DOHH2 (cell line): Measurements from ENCODE around the gene CARHSP1.

Experiments used
- H3F3A ChIP-seq: fragments of 200-600 bp; sonication (generic), shearing (Covaris generic); 2 replicates; pipeline ENCODE4 v1.6.0; 2016; ENCODE audit warnings: antibody characterized with exemption, mild to moderate bottlenecking; ENCODE audit not compliant: control insufficient read depth, insufficient read depth
- H3K27ac ChIP-seq: fragments of 200-600 bp; sonication (generic); 2 replicates; pipeline ENCODE4 v1.5.1; 2014; ENCODE audit warnings: low read depth, mild to moderate bottlenecking, low read length, moderate library complexity
- H3K27me3 ChIP-seq: fragments of 200-600 bp; sonication (generic); 2 replicates; pipeline ENCODE4 v1.6.1; 2014; ENCODE audit warnings: mild to moderate bottlenecking, low read length, mixed read lengths; ENCODE audit not compliant: control insufficient read depth
- H3K36me3 ChIP-seq: fragments of 200-600 bp; sonication (generic); 2 replicates; pipeline ENCODE4 v1.6.1; 2014; ENCODE audit warnings: mild to moderate bottlenecking, low read length, moderate library complexity, mixed read lengths; ENCODE audit not compliant: control insufficient read depth
- H3K4me1 ChIP-seq: fragments of 200-600 bp; sonication (generic); 2 replicates; pipeline ENCODE4 v1.6.1; 2014; ENCODE audit warnings: mild to moderate bottlenecking, low read length, mixed read lengths; ENCODE audit not compliant: control insufficient read depth
- H3K4me2 ChIP-seq: fragments of 200-600 bp; sonication (generic); 2 replicates; pipeline ENCODE4 v1.6.0; 2014; ENCODE audit warnings: mild to moderate bottlenecking, low read length, moderate library complexity
- H3K4me3 ChIP-seq: fragments of 200-600 bp; sonication (generic); 2 replicates; pipeline ENCODE4 v1.5.1; 2014; ENCODE audit warnings: mild to moderate bottlenecking, low read length, mixed read lengths
- H3K79me2 ChIP-seq: fragments of 200-600 bp; sonication (generic); 2 replicates; pipeline ENCODE4 v1.6.1; 2014; ENCODE audit warnings: mild to moderate bottlenecking, low read length, mixed read lengths; ENCODE audit not compliant: control insufficient read depth
- H3K9me2 ChIP-seq: fragments of 200-600 bp; sonication (generic); replicated peaks from 2 replicates; pipeline ENCODE4 v1.6.1; 2014; ENCODE audit warnings: mild to moderate bottlenecking, low read length, mixed read lengths; ENCODE audit not compliant: control insufficient read depth
- H3K9me3 ChIP-seq: fragments of 200-600 bp; sonication (generic); 2 replicates; pipeline ENCODE4 v1.6.1; 2014; ENCODE audit warnings: antibody characterized with exemption, low read length, mixed read lengths; ENCODE audit not compliant: control insufficient read depth, insufficient read depth
- H4K20me1 ChIP-seq: fragments of 200-600 bp; sonication (generic); 2 replicates; pipeline ENCODE4 v1.6.0; 2014; ENCODE audit warnings: low read depth, mild to moderate bottlenecking, antibody characterized with exemption, low read length, moderate library complexity; ENCODE audit not compliant: control insufficient read depth, insufficient read depth
- CTCF ChIP-seq: fragments of 200-600 bp; sonication (generic); IDR thresholded peaks from one replicate; pipeline ENCODE4 v1.5.1; 2014; ENCODE audit warnings: antibody characterized with exemption, mild to moderate bottlenecking, low read depth, low read length; ENCODE audit not compliant: poor library complexity, severe bottlenecking
- EZH2phosphoT487 ChIP-seq: fragments of 200-600 bp; sonication (generic); IDR thresholded peaks from 2 replicates; pipeline ENCODE4 v1.6.1; 2017; ENCODE audit warnings: borderline replicate concordance, mild to moderate bottlenecking, antibody characterized with exemption, low read length, moderate library complexity, mixed read lengths

CARHSP1 gene

DNA sequence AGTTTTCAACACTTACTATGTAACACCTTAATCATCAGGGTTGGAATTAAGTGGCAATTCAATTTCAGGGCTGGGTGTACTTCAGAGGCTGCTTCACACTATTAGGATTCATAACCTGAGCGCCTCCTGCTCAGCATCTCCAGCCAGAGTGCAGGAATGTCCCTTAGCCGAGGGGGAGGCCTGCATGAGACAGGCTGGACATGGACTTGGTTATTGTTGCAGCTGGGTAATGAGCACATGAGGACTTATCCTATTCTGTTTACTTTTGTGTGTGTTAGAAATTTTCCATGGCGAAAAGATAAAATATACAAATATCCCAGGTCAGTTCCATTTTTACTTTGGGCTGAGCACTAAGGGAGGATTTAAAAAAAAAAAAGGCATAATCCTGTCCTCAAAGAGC is 60.8 kb downstream of the CARHSP1 start:
- H3F3A ChIP-seq = 0 out of 2 replicates have a peak, but pooled peaks cover 2% of the 10 kb centered on the region
- H3K9me3 ChIP-seq = no peaks in the 10 kb centered on the region
- no peaks in the 10 kb centered on the region for H3K4me1 ChIP-seq
- peaks cover 90% of the 10 kb centered on the region for H3K36me3 ChIP-seq
- H3K27ac ChIP-seq = no peak overlapping the region
- H3K79me2 ChIP-seq = peaks cover 45% of the 10 kb centered on the region
- no peak overlapping the region for H3K4me3 ChIP-seq
- H4K20me1 ChIP-seq = peaks cover 3% of the 10 kb centered on the region; the same call in 1 of the 2 replicates
- no peaks in the 10 kb centered on the region for H3K27me3 ChIP-seq
- no peak overlapping the region for H3K4me2 ChIP-seq
- TF ChIP-seq CTCF (no peak), EZH2phosphoT487 (no peak)
- no peaks in the 10 kb centered on the region for H3K9me2 ChIP-seq

DNA sequence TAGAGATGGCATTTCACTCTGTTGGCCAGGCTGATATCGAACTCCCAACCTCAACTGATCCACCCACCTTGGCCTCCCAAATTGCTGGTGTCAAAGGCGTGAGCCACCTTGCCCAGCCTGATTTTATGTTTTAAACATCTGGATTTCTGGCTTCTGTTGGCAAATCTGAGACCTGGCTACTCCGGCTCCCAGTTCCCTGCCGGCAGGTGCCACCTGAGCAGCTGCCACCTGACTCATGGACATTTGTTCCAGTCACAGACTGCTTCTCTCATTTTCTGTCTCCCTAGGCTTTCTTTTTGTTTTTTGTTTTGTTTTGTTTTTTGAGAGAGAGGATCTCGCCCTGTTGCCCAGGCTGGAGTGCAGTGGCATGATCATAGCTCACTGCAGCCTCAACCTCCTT is 61.6 kb downstream of the CARHSP1 start:
- Histone ChIP-seq H3K36me3 (peaks cover 90% of the 10 kb centered on the region), H3K9me2 (no peaks in the 10 kb centered on the region), H3K79me2 (peaks cover 53% of the 10 kb centered on the region), H3K4me3 (no peak overlapping the region), H3K4me1 (no peaks in the 10 kb centered on the region), H3K4me2 (no peak overlapping the region), H3K9me3 (no peaks in the 10 kb centered on the region), H4K20me1 (peaks cover 3% of the 10 kb centered on the region; the same call in 1 of the 2 replicates), H3K27me3 (no peaks in the 10 kb centered on the region), H3F3A (0 out of 2 replicates have a peak, but pooled peaks cover 2% of the 10 kb centered on the region), H3K27ac (no peak overlapping the region)
- TF ChIP-seq CTCF (no peak), EZH2phosphoT487 (no peak)

GRCh38 chr16:8806272-8806983 is 62.4 kb downstream of the CARHSP1 start:
- no peaks in the 10 kb centered on the region for H3K9me2 ChIP-seq
- H3K27me3 ChIP-seq = no peaks in the 10 kb centered on the region
- TF ChIP-seq CTCF = no peak
- no peak for TF ChIP-seq EZH2phosphoT487
- H3K36me3 ChIP-seq = peaks cover 89% of the 10 kb centered on the region
- peaks cover 61% of the 10 kb centered on the region for H3K79me2 ChIP-seq
- H3K4me2 ChIP-seq = no peak overlapping the region
- no peak overlapping the region for H3K4me3 ChIP-seq
- no peaks in the 10 kb centered on the region for H3K9me3 ChIP-seq
- H3F3A ChIP-seq = 0 out of 2 replicates have a peak, but pooled peaks cover 2% of the 10 kb centered on the region
- H4K20me1 ChIP-seq = peaks cover 3% of the 10 kb centered on the region; the same call in 1 of the 2 replicates
- no peaks in the 10 kb centered on the region for H3K4me1 ChIP-seq
- no peak overlapping the region for H3K27ac ChIP-seq
